Measurements from ENCODE around the gene KNTC1.

DNA sequence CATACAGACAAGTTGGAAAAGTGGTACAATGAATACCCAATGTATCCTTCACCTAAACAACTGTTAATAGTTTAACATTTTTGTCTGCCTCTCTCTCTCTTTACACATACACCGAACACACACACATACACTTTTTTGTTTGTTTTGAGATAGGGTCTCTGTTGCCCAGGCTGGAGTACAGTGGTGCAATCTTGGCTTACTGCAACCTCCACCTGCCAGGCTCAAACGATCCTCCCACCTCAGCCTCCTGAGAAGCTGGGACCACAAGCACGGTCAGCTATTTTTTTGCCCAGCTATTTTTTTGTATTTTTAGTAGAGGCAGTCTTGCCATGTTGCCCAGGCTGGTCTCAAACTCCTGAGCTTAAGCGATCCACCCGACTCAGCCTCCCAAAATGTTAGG lies 43.1 kb upstream of the KNTC1 start:
- no peak for TF ChIP-seq EZH2phosphoT487 (IDR thresholded peaks at IDR 0.05; ENCODE audit: low read depth)
- TF ChIP-seq, protein P1, sequence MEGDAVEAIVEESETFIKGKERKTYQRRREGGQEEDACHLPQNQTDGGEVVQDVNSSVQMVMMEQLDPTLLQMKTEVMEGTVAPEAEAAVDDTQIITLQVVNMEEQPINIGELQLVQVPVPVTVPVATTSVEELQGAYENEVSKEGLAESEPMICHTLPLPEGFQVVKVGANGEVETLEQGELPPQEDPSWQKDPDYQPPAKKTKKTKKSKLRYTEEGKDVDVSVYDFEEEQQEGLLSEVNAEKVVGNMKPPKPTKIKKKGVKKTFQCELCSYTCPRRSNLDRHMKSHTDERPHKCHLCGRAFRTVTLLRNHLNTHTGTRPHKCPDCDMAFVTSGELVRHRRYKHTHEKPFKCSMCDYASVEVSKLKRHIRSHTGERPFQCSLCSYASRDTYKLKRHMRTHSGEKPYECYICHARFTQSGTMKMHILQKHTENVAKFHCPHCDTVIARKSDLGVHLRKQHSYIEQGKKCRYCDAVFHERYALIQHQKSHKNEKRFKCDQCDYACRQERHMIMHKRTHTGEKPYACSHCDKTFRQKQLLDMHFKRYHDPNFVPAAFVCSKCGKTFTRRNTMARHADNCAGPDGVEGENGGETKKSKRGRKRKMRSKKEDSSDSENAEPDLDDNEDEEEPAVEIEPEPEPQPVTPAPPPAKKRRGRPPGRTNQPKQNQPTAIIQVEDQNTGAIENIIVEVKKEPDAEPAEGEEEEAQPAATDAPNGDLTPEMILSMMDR (IDR thresholded peaks at IDR 0.05; ENCODE audit: low read depth, low read length), result no peak
